GM12878 (cell line): ENCODE results near the gene CGB5. TPM values are rescaled to one million over a fixed set of nuclear protein-coding genes. Genes with fewer than 3 reads are reported as not detected.

Experiments used
- ATAC-seq: fragments of 200-7000 bp; cut with Tn5 transposase; 3 replicates; pipeline ENCODE4 v1.9.1; 2020; ENCODE audit warnings: mild to moderate bottlenecking, moderate library complexity
- BruUV-seq: library from RNA; stranded (reverse); fragments of 400-500 nt; replicated peaks from 2 replicates; lab custom pipeline; 2021; lab: Mats Ljungman, UMichigan
- CTCF ChIA-PET: fragments of 300-600 bp; sonication (Branson Sonifier 250); formaldehyde crosslinking; extraction: SDS; loops from one replicate; lab custom pipeline; 2021; ENCODE audit warnings: inconsistent platforms; lab: Yijun Ruan, JAX
- POLR2A ChIA-PET: fragments of 350-600 bp; formaldehyde crosslinking; extraction: SDS; loops from one replicate; lab custom pipeline; 2021; ENCODE audit warnings: inconsistent platforms; lab: Charles Lee
- RAD21 ChIA-PET: fragments of 300-600 bp; sonication (Branson Sonifier 250); formaldehyde crosslinking; loops from one replicate; lab custom pipeline; 2023; ENCODE audit warnings: antibody characterized with exemption; ENCODE audit not compliant: unreplicated experiment; lab: Charles Lee
- SMC1A ChIA-PET: fragments of 300-600 bp; sonication (Branson Sonifier 250); formaldehyde crosslinking; loops from one replicate; lab custom pipeline; 2023; ENCODE audit not compliant: unreplicated experiment, uncharacterized antibody; lab: Charles Lee
- DNase-seq: peaks from one replicate; pipeline ENCODE4 v3.0.0-alpha.2; 2011; ENCODE audit warnings: low read depth, low spot score
- FAIRE-seq: peaks from 3 replicates; lab custom pipeline; 2011; peaks lifted over from hg19 to GRCh38; lab: Jason Lieb, UNC
- H2AFZ ChIP-seq: 2 replicates; pipeline ENCODE4 v1.6.0; 2011; ENCODE audit warnings: low read depth, low read length, control low read depth; ENCODE audit not compliant: control insufficient read depth
- H3K27ac ChIP-seq: 2 replicates; pipeline ENCODE4 v1.5.1; 2011; ENCODE audit warnings: control low read depth; ENCODE audit not compliant: control insufficient read depth, insufficient read depth
- H3K27me3 ChIP-seq, 2 experiments: replicated peaks in 1 of 2; 2 replicates each; pipeline versions ENCODE4 v1.6.0 to v1.6.1; 2011; ENCODE audit warnings: low read length in 1 of 2; ENCODE audit not compliant: control insufficient read depth in 2 of 2, insufficient read depth in 2 of 2
- H3K36me3 ChIP-seq, 2 experiments: 2 replicates each; pipeline ENCODE4 v1.5.1; 2011; ENCODE audit warnings: low read length in 1 of 2; ENCODE audit not compliant: control insufficient read depth in 2 of 2, insufficient read depth in 2 of 2
- H3K4me1 ChIP-seq: 2 replicates; pipeline ENCODE4 v1.6.1; 2011; ENCODE audit warnings: mild to moderate bottlenecking, low read length, moderate library complexity, mixed read lengths; ENCODE audit not compliant: control insufficient read depth, insufficient read depth
- H3K4me2 ChIP-seq: 2 replicates; pipeline ENCODE4 v1.6.0; 2011; ENCODE audit warnings: control low read depth; ENCODE audit not compliant: control insufficient read depth, insufficient read depth
- H3K4me3 ChIP-seq: fragments of 200-600 bp; sonication (generic); 2 replicates; pipeline ENCODE4 v1.5.1; 2016
- H3K79me2 ChIP-seq: 2 replicates; pipeline ENCODE4 v1.6.0; 2011; ENCODE audit warnings: low read length; ENCODE audit not compliant: control insufficient read depth, insufficient read depth
- H3K9ac ChIP-seq: 2 replicates; pipeline ENCODE4 v1.8.0; 2011; ENCODE audit warnings: low read length, control low read depth, mixed read lengths; ENCODE audit not compliant: control insufficient read depth, insufficient read depth
- H3K9me3 ChIP-seq: replicated peaks from 3 replicates; pipeline ENCODE4 v1.5.1; 2011; ENCODE audit warnings: mild to moderate bottlenecking, low read length; ENCODE audit not compliant: control insufficient read depth, insufficient read depth
- H4K20me1 ChIP-seq: 2 replicates; pipeline ENCODE4 v1.6.0; 2011; ENCODE audit not compliant: control insufficient read depth, insufficient read depth
- CBFB ChIP-seq: IDR thresholded peaks from 2 replicates; pipeline ENCODE4 v1.6.1; 2016; ENCODE audit warnings: antibody characterized with exemption, low read depth
- CBX3 ChIP-seq: fragments of 200-600 bp; sonication (generic); IDR thresholded peaks from 2 replicates; pipeline ENCODE4 v1.6.1; 2016; ENCODE audit warnings: low read depth, borderline replicate concordance
- CHD1 ChIP-seq: IDR thresholded peaks from 2 replicates; pipeline ENCODE4 v1.6.1; 2012; ENCODE audit warnings: low read depth, low read length, improper control_type of control experiment
- DPF2 ChIP-seq: fragments of 450-650 bp; IDR thresholded peaks from 2 replicates; pipeline ENCODE4 v1.6.1; 2017; ENCODE audit warnings: mild to moderate bottlenecking
- EP300 ChIP-seq, 2 experiments: fragments of 150-350 bp in 1 of 2; IDR thresholded peaks; 2 replicates each; pipeline ENCODE4 v1.6.1; 2011 to 2012; ENCODE audit warnings: low read depth in 2 of 2, low read length in 2 of 2, borderline replicate concordance in 1 of 2, improper control_type of control experiment in 1 of 2, inconsistent platforms in 1 of 2; ENCODE audit not compliant: control insufficient read depth in 1 of 2
- IKZF1 ChIP-seq: fragments of 450-650 bp; conservative IDR thresholded peaks from 2 replicates; pipeline ENCODE4 v1.6.1; 2017; ENCODE audit warnings: antibody characterized with exemption, mild to moderate bottlenecking
- NFXL1 ChIP-seq: fragments of 450-650 bp; IDR thresholded peaks from 2 replicates; pipeline ENCODE4 v1.6.1; 2017; ENCODE audit warnings: antibody characterized with exemption, mild to moderate bottlenecking, borderline replicate concordance
- NRF1 ChIP-seq: conservative IDR thresholded peaks from 2 replicates; pipeline ENCODE4 v1.6.1; 2011; ENCODE audit warnings: mild to moderate bottlenecking, low read depth, low read length, improper control_type of control experiment
- PAX8 ChIP-seq: fragments of 450-650 bp; IDR thresholded peaks from 2 replicates; pipeline ENCODE4 v1.6.1; 2017; ENCODE audit warnings: mild to moderate bottlenecking, moderate library complexity
- POLR2AphosphoS5 ChIP-seq: IDR thresholded peaks from 2 replicates; pipeline ENCODE4 v1.6.1; 2011; ENCODE audit warnings: mild to moderate bottlenecking, low read length, inconsistent platforms
- SKIL ChIP-seq: fragments of 450-650 bp; IDR thresholded peaks from 2 replicates; pipeline ENCODE4 v1.6.1; 2017; ENCODE audit warnings: mild to moderate bottlenecking, low read depth, inconsistent platforms; ENCODE audit not compliant: poor library complexity, severe bottlenecking
- SMAD1 ChIP-seq: fragments of 450-650 bp; IDR thresholded peaks from 2 replicates; pipeline ENCODE4 v1.6.1; 2018; ENCODE audit warnings: mild to moderate bottlenecking, low read depth; ENCODE audit not compliant: partially characterized antibody
- SMARCA5 ChIP-seq: fragments of 450-650 bp; IDR thresholded peaks from 2 replicates; pipeline ENCODE4 v1.6.1; 2017; ENCODE audit warnings: mild to moderate bottlenecking
- STAT3 ChIP-seq: IDR thresholded peaks from 2 replicates; pipeline ENCODE4 v1.6.1; 2011; ENCODE audit warnings: low read depth, low read length, improper control_type of control experiment
- SUZ12 ChIP-seq: fragments of 200-600 bp; sonication (generic); IDR thresholded peaks from one replicate; pipeline ENCODE4 v1.6.1; 2018; ENCODE audit warnings: antibody characterized with exemption, mild to moderate bottlenecking; ENCODE audit not compliant: unreplicated experiment
- TAF1 ChIP-seq: IDR thresholded peaks from 2 replicates; pipeline ENCODE4 v1.6.1; 2011; ENCODE audit warnings: mild to moderate bottlenecking, low read depth, low read length, borderline replicate concordance
- ZNF622 ChIP-seq: fragments of 450-650 bp; IDR thresholded peaks from 2 replicates; pipeline ENCODE4 v1.6.1; 2017; ENCODE audit warnings: mild to moderate bottlenecking, inconsistent platforms
- ZZZ3 ChIP-seq: IDR thresholded peaks from 2 replicates; pipeline ENCODE4 v1.6.1; 2011; ENCODE audit warnings: low read depth; ENCODE audit not compliant: control insufficient read depth, insufficient read length
- WGBS: methylation state at CpG from one replicate; pipeline ENCODE4 v1.1.6; 2016; ENCODE audit warnings: low lambda C conversion rate; ENCODE audit not compliant: insufficient replicate concordance, insufficient coverage; ENCODE audit errors: missing lambda C conversion rate; 5-methylcytosine and 5-hydroxymethylcytosine counted together
- in situ Hi-C: fragments of 300-500 bp; cut with MboI; formaldehyde crosslinking; loops from 9 replicates; pipeline ENCODE4 v1.14.3; 2018; ENCODE audit warnings: mixed read lengths
- intact Hi-C: fragments of 100-400 bp; cut with micrococcal nuclease; formaldehyde crosslinking; loops from one replicate; pipeline ENCODE4 v1.14.2; 2022; ENCODE audit not compliant: unreplicated experiment
- polyA plus RNA-seq, 11 experiments: library from polyadenylated mRNA; depleted of rRNA in 4 of 11; unstranded in 6 of 11; stranded (reverse) in 5 of 11; fragments of >200 nt; fragmentation: Nextera tagmentation in 4 of 11; fragmentation: Illumina TruSeq in 1 of 11; extraction: Ambion mirVana in 4 of 11; extraction: Trizol in 1 of 11; gene quantifications; 1 replicate in 1 of 11; 2 replicates in 10 of 11; pipeline versions ENCODE4 v1.2.1 to v1.2.3, GENCODE V29; 2011 to 2016; ENCODE audit warnings: inconsistent platforms in 2 of 11, missing spikeins in 2 of 11, low read depth in 1 of 11
- total RNA-seq, 4 experiments: library from RNA; depleted of rRNA in 3 of 4; stranded (reverse); fragments of >200 nt in 3 of 4; fragmentation: Illumina TruSeq in 1 of 4; extraction: Trizol in 1 of 4; gene quantifications; 2 replicates each; pipeline versions ENCODE4 v1.2.1 to v1.2.3, GENCODE V29; 2013 to 2021
- TF ChIP-seq, protein P1 (sequence below): IDR thresholded peaks from 2 replicates; pipeline ENCODE4 v1.6.1; 2011; ENCODE audit warnings: mild to moderate bottlenecking, low read depth, low read length, moderate library complexity; ENCODE audit not compliant: insufficient replicate concordance

CGB5 gene
- total and polyA plus RNA-seq, 10 of the 15 experiments (the other 5 are each of a cell fraction or from before 2014, with no cell fraction given), result not detected

- Histone ChIP-seq H3K4me3 (peak within 1 kb of the TSS; percentile 89), H3K9ac (peak within 1 kb of the TSS; percentile 90), H3K79me2 (peaks cover 39% of the 10 kb centered on the region), H3K27ac (peak within 1 kb of the TSS; percentile 87), H3K9me3 (no peaks in the 10 kb centered on the region; the same call in 2 of the 3 replicates), H3K4me2 (peak within 1 kb of the TSS; percentile 80), H4K20me1 (0 out of 2 replicates have a peak, but pooled peaks cover 4% of the 10 kb centered on the region), H3K27me3 (no peaks in the 10 kb centered on the region), H3K4me1 (peaks cover 4% of the 10 kb centered on the region; the same call in 1 of the 2 replicates), H3K36me3 (peaks cover 6 to 15% of the 10 kb centered on the region in 2 experiments), H2AFZ (peak within 1 kb of the TSS; percentile 87)
- ATAC-seq, result peak; percentile 97
- ChIA-PET POLR2A (no interaction called here), SMC1A (no interaction called here), CTCF (interaction anchor here (4.7 kb wide), 1 partner anchor 12 kb away, joined by 35 read pairs; no protein-coding TSS in a partner anchor), RAD21 (interaction anchor here (1.2 kb wide), 1 partner anchor 114 kb away, joined by 3 read pairs; no protein-coding TSS in a partner anchor)
- FAIRE-seq, result peak; percentile 95
- peak; percentile 94 for DNase-seq
- 1% methylated on average over 85 of the region's 89 CpGs for WGBS
- intact Hi-C loops (no loop called here), in situ Hi-C loops (no loop called here)
- BruUV-seq, result no TSS peak
- no peak for TF ChIP-seq SUZ12
- no peak for TF ChIP-seq CHD1
- TF ChIP-seq DPF2, result peak; percentile 71
- TF ChIP-seq NFXL1, result no peak
- TF ChIP-seq PAX8, result no peak
- TF ChIP-seq, protein P1, sequence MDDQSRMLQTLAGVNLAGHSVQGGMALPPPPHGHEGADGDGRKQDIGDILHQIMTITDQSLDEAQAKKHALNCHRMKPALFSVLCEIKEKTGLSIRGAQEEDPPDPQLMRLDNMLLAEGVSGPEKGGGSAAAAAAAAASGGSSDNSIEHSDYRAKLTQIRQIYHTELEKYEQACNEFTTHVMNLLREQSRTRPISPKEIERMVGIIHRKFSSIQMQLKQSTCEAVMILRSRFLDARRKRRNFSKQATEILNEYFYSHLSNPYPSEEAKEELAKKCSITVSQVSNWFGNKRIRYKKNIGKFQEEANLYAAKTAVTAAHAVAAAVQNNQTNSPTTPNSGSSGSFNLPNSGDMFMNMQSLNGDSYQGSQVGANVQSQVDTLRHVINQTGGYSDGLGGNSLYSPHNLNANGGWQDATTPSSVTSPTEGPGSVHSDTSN, result peak; percentile 78
- peak; percentile 82 for TF ChIP-seq CBFB
- TF ChIP-seq STAT3, result no peak
- peak; percentile 90 for TF ChIP-seq NRF1
- no peak for TF ChIP-seq SKIL
- no peak for TF ChIP-seq CBX3
- TF ChIP-seq TAF1, result peak; percentile 95
- peak; percentile 99 for TF ChIP-seq IKZF1
- TF ChIP-seq EP300 (IDR thresholded peaks at IDR 0.05; ENCODE audit: borderline replicate concordance in 1 of 2, control insufficient read depth in 1 of 2, low read depth in 2 of 2, low read length in 2 of 2), result no peak
- TF ChIP-seq ZNF622, result no peak
- no peak for TF ChIP-seq ZZZ3
- peak; percentile 96 for TF ChIP-seq POLR2AphosphoS5
- TF ChIP-seq SMARCA5, result 0 out of 2 replicates have a peak, but pooled peaks have one; percentile 53
- no peak for TF ChIP-seq SMAD1
These were observed 41.6 kb downstream of the CGB5 start, which contains the start of gene SNRNP70 for GRCh38 chr19:49085020-49085867. Gene SNRNP70 (plus strand): TSS chr19:49085451. CDS start chr19:49086415, 964 bp downstream.
